HG03196 (cell line): ENCODE data around the gene SH3BGRL2.
"Not testable (repeated sequence)": the region's sequence is repeated elsewhere in the genome, so short reads cannot be mapped to it uniquely, and the experiment has no call there.

Experiments
- ATAC-seq: cut with Tn5 transposase; IDR thresholded peaks from one replicate; pipeline ENCODE4 v1.9.1; 2021; ENCODE audit not compliant: unreplicated experiment

SH3BGRL2 gene

GRCh38 chr6:79647741-79648140, 16.6 kb downstream of the SH3BGRL2 start:
- ATAC-seq: no peak

- ATAC-seq: no peak
Measured at GRCh38 chr6:79648328-79648727, 17.2 kb downstream of the SH3BGRL2 start.

- no peak for ATAC-seq
Measured at GRCh38 chr6:79649016-79649415, 17.9 kb downstream of the SH3BGRL2 start.

- no peak for ATAC-seq
Measured at GRCh38 chr6:79650950-79651349, 19.8 kb downstream of the SH3BGRL2 start.

- ATAC-seq: no peak
Measured at GRCh38 chr6:79656134-79656533, 25.0 kb downstream of the SH3BGRL2 start.

- ATAC-seq: no peak
Measured at GRCh38 chr6:79657238-79657637, 26.1 kb downstream of the SH3BGRL2 start.

- ATAC-seq: not testable (repeated sequence)
Measured at GRCh38 chr6:79663655-79664054, 32.5 kb downstream of the SH3BGRL2 start.

DNA sequence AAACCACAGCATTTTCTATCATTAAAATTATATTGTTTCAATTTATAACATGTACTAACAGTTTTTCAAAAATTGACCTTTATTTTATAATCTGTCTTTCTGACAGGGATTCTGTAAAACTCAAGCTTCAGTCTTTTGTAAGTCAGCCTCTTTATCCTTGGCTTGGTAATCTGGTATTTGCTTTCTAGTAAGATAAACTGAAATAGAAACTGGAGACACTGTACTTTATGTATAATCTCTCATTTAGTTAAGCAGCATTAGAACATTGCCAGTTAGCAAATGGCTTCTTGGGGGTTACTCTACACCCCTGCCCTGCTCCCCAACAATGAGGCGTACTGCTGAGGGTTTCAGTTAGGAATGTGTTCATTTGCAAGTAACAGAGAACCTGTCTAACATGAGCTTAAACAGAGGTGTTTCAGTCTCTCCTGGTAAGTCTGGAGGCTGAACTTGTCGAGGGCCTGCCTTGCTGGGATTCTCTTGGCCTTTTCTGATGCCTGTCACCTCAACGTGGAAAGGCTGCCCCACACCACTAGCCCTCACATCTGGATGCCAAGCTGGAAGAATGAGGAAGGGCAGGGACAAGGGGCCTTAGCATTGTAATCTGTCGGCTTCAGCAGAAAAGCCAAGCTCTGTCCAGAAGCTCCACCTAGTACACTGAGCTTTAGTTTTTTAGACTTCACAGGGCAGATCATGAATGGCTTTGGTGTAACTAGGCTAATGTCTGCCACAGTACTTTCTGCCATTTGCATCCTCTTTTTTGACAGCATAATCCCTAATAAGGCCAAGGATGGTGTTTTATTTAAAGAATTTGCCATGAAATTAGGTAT, 34.8 kb downstream of the SH3BGRL2 start:
- ATAC-seq: no peak

GRCh38 chr6:79666634-79667033, 35.5 kb downstream of the SH3BGRL2 start:
- no peak for ATAC-seq

DNA sequence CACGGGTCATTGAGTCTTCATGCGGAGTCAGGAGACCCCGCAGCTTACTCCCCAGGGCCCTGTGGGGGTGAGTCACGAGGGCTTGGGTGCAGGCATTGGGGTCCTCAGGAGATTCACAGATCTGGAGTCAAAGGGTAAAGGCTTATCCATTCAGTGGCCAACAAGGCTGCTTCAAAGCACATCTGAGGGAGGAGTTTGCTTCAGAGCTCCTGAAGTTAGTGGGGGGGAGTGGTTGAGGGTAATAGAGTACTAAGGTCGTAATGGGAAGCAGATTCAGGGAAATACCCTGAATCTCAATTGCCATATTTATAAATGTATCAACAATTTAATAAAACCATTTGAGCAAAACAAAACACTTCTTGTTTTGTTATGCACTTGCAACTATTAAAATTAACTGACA, 37.3 kb downstream of the SH3BGRL2 start:
- ATAC-seq: no peak

- no peak for ATAC-seq
Measured at GRCh38 chr6:79669766-79670165, 38.6 kb downstream of the SH3BGRL2 start.

- no peak for ATAC-seq
Measured at GRCh38 chr6:79670789-79671188, 39.7 kb downstream of the SH3BGRL2 start.

DNA sequence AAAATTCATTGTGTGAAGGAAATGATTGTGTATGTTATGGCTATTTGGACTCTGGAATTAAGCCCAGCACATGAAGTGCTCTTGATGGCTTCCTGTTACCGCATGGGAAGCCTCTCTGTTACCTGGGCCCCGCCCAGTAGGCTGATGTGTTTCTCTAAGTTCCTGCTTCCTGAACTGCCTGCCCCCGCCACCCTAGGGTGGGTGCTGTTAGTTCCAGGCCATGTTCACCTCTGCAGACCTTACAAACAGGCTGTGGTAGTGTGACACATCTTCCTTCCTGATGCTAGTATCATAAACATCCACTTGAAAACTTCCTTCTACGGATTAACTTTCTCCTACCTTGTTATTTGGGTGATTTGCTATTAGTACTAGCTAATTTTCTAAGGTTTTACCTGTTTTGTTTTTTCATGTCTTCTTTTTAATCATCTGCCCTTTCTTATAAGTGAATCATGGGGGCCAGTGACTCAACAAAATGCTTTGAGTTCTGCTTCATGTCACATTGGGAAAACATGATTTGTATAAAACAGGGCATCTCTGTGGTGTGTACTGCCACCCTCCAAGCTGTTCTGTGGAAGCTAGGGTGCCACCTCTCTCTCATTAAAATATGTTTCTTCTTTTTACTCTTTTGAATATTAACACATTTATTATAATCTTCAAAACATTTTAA, 40.6 kb downstream of the SH3BGRL2 start:
- no peak for ATAC-seq

GRCh38 chr6:79672631-79673111, 41.5 kb downstream of the SH3BGRL2 start:
- ATAC-seq: no peak

DNA sequence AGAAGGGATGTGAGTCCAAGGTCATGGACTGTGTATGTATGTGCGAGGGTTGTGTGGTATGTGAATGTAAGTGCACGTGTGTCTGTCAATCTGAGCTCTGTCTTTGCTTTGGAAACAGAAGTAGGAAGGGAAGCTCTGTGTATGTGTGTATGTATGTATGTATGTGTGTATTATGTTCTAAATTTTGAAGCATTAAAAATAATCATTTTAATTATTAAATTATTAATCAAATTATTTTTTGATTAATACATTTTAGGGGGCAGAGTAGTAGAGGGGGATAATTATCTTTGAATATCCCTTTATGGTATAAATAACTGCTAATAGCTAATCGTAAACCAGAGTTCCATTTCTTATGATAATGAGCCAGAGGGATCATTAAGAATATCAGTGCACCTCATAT, 42.8 kb downstream of the SH3BGRL2 start:
- ATAC-seq: no peak

- no peak for ATAC-seq
Measured at GRCh38 chr6:79676785-79677736, 45.9 kb downstream of the SH3BGRL2 start.

DNA sequence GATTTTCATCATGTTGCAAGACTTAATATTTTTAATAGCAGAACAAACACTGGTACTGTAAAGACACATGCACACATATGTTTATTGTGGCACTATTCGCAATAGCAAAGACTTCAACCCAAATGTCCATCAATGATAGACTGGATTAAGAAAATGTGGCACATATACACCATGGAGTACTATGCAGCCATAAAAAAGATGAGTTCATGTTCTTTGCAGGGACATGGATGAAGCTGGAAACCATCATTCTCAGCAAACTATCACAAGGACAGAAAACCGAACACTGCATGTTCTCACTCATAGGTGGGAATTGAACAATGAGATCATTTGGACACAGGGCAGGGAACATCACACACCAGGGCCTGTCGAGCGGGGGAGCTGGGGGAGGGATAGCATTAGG, 51.6 kb downstream of the SH3BGRL2 start:
- not testable (repeated sequence) for ATAC-seq

- no peak for ATAC-seq
Measured at GRCh38 chr6:79684876-79685275, 53.7 kb downstream of the SH3BGRL2 start.

DNA sequence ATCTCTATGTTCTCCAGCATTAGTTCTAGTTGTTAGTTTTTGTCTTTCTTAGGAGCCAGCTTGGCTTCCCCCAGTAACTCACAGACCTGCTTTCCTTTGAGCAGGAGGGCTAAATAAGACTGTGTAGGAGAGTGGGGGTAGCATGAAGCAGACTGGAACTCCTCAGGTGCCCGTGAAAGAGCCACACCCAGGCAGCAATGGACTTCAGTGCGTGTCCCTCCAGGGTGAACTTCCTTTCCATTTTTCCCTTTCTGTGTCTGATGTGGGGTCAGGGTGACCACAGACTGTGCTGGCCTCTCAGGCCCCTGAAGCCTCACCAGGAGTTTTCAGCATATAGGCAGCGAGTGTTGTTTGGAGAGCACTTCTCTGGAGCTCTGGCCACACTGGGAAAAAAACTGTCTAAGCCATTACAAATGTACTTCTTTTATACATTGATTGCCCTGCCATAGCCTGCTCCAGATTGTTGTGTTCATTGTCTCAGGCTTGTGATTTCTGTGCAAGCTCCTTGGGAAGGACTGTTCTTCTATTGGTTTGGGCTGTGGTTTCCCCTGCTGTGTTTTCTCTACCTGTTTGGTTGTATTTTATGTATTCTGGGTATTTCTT, 55.7 kb downstream of the SH3BGRL2 start:
- no peak for ATAC-seq

- no peak for ATAC-seq
Measured at GRCh38 chr6:79687759-79688158, 56.6 kb downstream of the SH3BGRL2 start.

DNA sequence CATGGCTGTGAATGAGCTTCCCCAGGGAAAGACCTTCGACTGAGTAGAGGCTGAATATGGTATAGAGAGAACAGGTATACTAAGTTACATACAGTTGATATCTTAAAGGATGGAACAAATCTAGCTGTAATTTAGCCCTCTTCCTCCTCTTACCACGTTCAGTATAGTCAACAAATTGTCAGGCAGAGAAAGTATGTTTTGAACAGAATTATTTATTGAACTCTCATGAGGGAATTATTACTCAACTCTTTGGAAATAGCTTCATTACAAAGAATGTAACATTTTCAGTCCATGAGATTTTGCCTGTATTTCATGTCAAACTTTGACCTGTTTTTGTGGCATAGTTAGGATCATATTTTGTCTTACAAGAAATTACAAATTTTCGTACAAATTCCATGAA, 63.0 kb downstream of the SH3BGRL2 start:
- ATAC-seq: no peak
